Stimulated activated naive CD8-positive, alpha-beta T cell treated with anti-CD3 and anti-CD28 coated beads, Interleukin-15, Interleukin-2, amounts not matched to agents 100 ng/mL and 50 ng/mL, for 24 hours (primary cell): ENCODE data around the gene CNTFR.
"Not testable (repeated sequence)": the region's sequence is repeated elsewhere in the genome, so short reads cannot be mapped to it uniquely, and the experiment has no call there.

Source experiments
- H3K27ac Mint-ChIP-seq: one replicate; pipeline ENCODE4 v1.8.0; 2021; ENCODE audit warnings: mild to moderate bottlenecking, mixed read lengths
- H3K27me3 Mint-ChIP-seq: one replicate; pipeline ENCODE4 v1.8.0; 2021; ENCODE audit warnings: mixed read lengths
- H3K36me3 Mint-ChIP-seq: one replicate; pipeline ENCODE4 v1.8.0; 2021; ENCODE audit warnings: low read depth, mixed read lengths
- H3K4me1 Mint-ChIP-seq: one replicate; pipeline ENCODE4 v1.8.0; 2021; ENCODE audit warnings: low read depth, mixed read lengths
- H3K4me3 Mint-ChIP-seq: one replicate; pipeline ENCODE4 v1.8.0; 2021; ENCODE audit warnings: mild to moderate bottlenecking, mixed read lengths
- H3K9me3 Mint-ChIP-seq: one replicate; pipeline ENCODE4 v1.8.0; 2021; ENCODE audit warnings: mixed read lengths

The CNTFR gene

DNA sequence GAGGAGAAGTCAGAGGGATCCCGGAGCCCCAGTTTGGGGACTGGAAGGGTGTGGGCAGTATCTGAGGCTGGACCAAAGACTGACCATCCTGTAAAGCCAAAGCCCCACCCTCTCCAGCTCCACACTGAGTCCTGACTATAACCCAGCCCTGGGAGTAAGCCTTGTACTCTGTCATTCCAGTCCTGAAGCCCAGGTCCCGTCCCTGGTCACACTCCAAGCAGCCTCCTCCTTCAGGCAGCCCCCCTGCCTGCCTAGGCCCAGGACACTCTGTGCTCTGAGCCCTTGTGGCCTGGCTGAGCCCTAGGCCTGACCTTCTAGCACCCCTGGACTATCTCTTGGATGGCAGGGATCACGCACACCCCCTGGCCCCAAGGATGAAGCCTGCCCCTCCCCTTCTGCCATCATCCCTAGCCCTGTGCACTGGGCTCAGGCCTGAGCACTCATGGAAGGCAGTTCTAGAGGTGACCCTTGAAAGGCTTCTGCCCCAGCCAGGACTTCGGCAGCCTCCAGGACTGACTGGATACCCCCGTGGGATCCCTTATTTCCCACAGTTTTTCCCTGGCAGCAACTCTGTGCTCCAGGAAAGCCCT lies 38.7 kb downstream of the CNTFR start:
- no peaks in the 10 kb centered on the region for H3K4me1 Mint-ChIP-seq
- no peak overlapping the region for H3K27ac Mint-ChIP-seq
- no peaks in the 10 kb centered on the region for H3K36me3 Mint-ChIP-seq
- no peaks in the 10 kb centered on the region for H3K9me3 Mint-ChIP-seq
- no peak overlapping the region for H3K4me3 Mint-ChIP-seq
- peaks cover 12% of the 10 kb centered on the region for H3K27me3 Mint-ChIP-seq

DNA sequence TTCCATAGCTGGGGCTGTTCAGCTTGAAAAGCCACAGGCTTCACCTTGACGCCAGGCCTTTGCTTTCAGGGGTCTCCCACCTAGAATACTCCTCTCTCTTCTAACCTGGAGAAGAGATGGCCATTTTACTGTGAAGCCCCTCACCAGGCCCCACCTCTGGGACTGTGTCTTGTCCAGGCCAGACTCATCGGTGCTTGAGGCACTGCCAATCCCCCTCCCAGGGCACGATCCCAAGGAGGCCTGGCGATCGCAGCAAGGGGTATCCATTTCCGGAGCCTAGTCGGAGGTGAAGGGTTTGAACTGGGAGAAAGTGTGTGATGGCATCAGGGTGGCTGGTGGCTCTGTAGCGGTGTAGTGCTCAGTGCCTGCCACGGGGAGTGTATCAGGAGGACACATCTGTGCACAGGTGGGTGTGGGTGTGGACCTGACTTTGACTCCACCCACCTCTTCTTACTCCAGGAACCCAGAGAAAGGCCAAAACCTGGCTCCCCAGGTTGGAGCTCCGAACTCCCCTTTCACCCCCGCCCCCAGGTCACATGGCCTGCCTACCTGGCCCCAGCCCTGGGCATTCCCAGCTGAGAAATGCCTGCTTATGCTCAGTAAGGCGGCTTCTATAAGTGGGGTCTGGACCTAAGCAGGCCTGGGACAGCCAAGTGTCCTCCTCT lies 39.4 kb downstream of the CNTFR start:
- no peaks in the 10 kb centered on the region for H3K9me3 Mint-ChIP-seq
- no peak overlapping the region for H3K27ac Mint-ChIP-seq
- peaks cover 16% of the 10 kb centered on the region for H3K27me3 Mint-ChIP-seq
- H3K4me1 Mint-ChIP-seq: no peaks in the 10 kb centered on the region
- H3K4me3 Mint-ChIP-seq: no peak overlapping the region
- no peaks in the 10 kb centered on the region for H3K36me3 Mint-ChIP-seq

DNA sequence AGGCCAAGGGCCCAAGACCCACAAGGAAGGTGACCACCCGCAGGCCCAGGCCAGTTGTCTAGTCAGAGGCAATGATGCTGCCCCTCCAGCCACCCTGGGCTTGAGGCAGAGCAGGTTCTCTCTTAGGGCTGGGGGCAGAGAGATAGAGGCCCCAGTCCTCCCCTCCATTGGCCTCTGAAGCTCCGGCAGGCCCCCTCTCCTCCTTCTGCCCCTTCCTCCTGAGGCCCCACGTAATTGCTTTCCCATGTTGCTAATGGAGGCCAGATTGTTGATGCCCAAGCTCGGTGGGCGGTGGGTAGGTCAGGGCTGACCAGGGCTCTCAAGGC lies 40.2 kb downstream of the CNTFR start:
- Mint-ChIP-seq H3K27me3 (peaks cover 14% of the 10 kb centered on the region), H3K36me3 (no peaks in the 10 kb centered on the region), H3K4me1 (no peaks in the 10 kb centered on the region), H3K27ac (no peak overlapping the region), H3K4me3 (no peak overlapping the region), H3K9me3 (no peaks in the 10 kb centered on the region)

GRCh38 chr9:34547960-34548611 lies 41.4 kb downstream of the CNTFR start:
- Mint-ChIP-seq H3K27me3 (peaks cover 16% of the 10 kb centered on the region), H3K27ac (no peak overlapping the region), H3K36me3 (no peaks in the 10 kb centered on the region)

GRCh38 chr9:34546834-34547827 lies 42.4 kb downstream of the CNTFR start:
- Mint-ChIP-seq H3K27ac (no peak overlapping the region), H3K4me1 (no peaks in the 10 kb centered on the region), H3K27me3 (peaks cover 16% of the 10 kb centered on the region), H3K9me3 (no peaks in the 10 kb centered on the region), H3K36me3 (no peaks in the 10 kb centered on the region), H3K4me3 (no peak overlapping the region)

More at GRCh38 chr9:34547960-34548611, 41.4 kb downstream of the CNTFR start:
- Mint-ChIP-seq H3K4me3 (no peak overlapping the region), H3K4me1 (no peaks in the 10 kb centered on the region), H3K9me3 (no peaks in the 10 kb centered on the region)

DNA sequence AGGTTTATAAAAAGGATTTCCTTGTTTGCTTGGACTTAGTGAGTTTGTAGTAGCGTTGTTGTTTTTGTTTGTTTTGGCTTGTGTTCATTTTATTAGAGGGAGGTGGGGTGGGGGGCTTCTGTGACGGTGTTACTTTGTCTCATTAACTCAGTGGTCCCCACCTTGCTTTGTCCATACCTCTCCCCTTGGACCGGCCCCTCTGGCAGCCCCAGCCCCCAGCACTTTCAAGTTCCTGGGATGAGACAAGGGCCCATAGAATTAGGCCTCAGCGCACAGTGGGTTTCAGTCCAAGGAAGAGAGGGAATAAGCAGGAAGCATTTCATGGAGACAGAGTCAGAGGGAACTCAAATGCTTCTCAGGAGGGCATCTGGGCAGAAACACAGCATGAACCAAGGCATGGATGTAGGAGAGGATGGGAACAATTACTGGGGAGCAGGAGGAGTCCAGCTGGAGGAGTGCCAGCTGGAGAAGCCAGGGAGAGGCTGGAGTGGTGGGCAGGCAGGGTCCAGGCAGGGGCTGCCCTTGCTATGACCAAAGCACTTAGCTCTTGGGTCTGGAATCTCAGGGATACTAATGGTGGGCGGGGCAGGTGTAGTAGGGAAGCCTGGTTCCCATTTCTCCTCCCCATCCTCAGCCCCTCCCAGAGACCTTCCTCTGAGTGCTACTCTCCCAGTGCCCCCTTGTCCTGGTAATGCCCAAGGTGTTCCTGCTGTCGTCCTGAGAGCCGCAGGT lies 43.3 kb downstream of the CNTFR start:
- no peak overlapping the region for H3K4me3 Mint-ChIP-seq
- H3K27me3 Mint-ChIP-seq: peaks cover 16% of the 10 kb centered on the region
- no peaks in the 10 kb centered on the region for H3K4me1 Mint-ChIP-seq
- H3K36me3 Mint-ChIP-seq: no peaks in the 10 kb centered on the region
- no peak overlapping the region for H3K27ac Mint-ChIP-seq
- no peaks in the 10 kb centered on the region for H3K9me3 Mint-ChIP-seq

DNA sequence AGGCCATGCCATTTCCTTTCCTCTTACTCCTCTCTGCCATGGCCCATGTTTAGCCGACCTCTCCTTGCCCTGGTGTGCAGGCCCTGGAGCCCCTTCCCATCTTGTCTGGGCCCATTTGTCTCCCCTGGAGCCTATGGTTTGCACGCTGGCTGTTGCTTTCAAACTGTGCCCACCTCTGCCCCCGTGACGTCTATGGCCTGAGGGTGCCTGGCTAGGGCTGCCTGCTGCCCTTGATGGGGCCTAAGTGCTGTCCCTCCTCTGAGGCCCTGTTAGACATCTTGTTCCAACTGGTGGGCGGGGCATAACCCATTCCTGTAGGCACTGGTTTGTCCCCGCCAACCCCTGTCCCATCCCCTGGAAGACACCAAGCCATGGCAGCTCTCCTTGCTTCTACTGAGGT lies 44.0 kb downstream of the CNTFR start:
- H3K9me3 Mint-ChIP-seq: no peaks in the 10 kb centered on the region
- no peaks in the 10 kb centered on the region for H3K36me3 Mint-ChIP-seq
- peaks cover 16% of the 10 kb centered on the region for H3K27me3 Mint-ChIP-seq
- no peaks in the 10 kb centered on the region for H3K4me1 Mint-ChIP-seq
- no peak overlapping the region for H3K4me3 Mint-ChIP-seq
- no peak overlapping the region for H3K27ac Mint-ChIP-seq

GRCh38 chr9:34544035-34544434 lies 45.5 kb downstream of the CNTFR start:
- Mint-ChIP-seq H3K4me1 (no peaks in the 10 kb centered on the region), H3K27ac (no peak overlapping the region), H3K4me3 (no peak overlapping the region), H3K36me3 (no peaks in the 10 kb centered on the region), H3K27me3 (peaks cover 16% of the 10 kb centered on the region), H3K9me3 (no peaks in the 10 kb centered on the region)

GRCh38 chr9:34541540-34541939 lies 48.0 kb downstream of the CNTFR start:
- H3K36me3 Mint-ChIP-seq: no peaks in the 10 kb centered on the region
- H3K4me3 Mint-ChIP-seq: no peak overlapping the region
- no peaks in the 10 kb centered on the region for H3K9me3 Mint-ChIP-seq
- peaks cover 15% of the 10 kb centered on the region for H3K27me3 Mint-ChIP-seq
- H3K4me1 Mint-ChIP-seq: no peaks in the 10 kb centered on the region
- no peak overlapping the region for H3K27ac Mint-ChIP-seq

GRCh38 chr9:34540827-34541226 lies 48.7 kb downstream of the CNTFR start:
- Mint-ChIP-seq H3K27ac (no peak overlapping the region), H3K27me3 (peaks cover 20% of the 10 kb centered on the region), H3K4me3 (no peak overlapping the region), H3K4me1 (no peaks in the 10 kb centered on the region), H3K36me3 (no peaks in the 10 kb centered on the region), H3K9me3 (no peaks in the 10 kb centered on the region)

- H3K36me3 Mint-ChIP-seq: no peaks in the 10 kb centered on the region
- no peak overlapping the region for H3K4me3 Mint-ChIP-seq
- no peaks in the 10 kb centered on the region for H3K4me1 Mint-ChIP-seq
- peaks cover 29% of the 10 kb centered on the region for H3K27me3 Mint-ChIP-seq
- H3K27ac Mint-ChIP-seq: no peak overlapping the region
- no peaks in the 10 kb centered on the region for H3K9me3 Mint-ChIP-seq
Observed at GRCh38 chr9:34536685-34537084, 52.8 kb downstream of the CNTFR start.

GRCh38 chr9:34532041-34532440 lies 57.5 kb downstream of the CNTFR start:
- not testable (repeated sequence) for H3K36me3 Mint-ChIP-seq, H3K27ac Mint-ChIP-seq, H3K9me3 Mint-ChIP-seq, H3K4me1 Mint-ChIP-seq, H3K4me3 Mint-ChIP-seq
- peaks cover 46% of the 10 kb centered on the region for H3K27me3 Mint-ChIP-seq

DNA sequence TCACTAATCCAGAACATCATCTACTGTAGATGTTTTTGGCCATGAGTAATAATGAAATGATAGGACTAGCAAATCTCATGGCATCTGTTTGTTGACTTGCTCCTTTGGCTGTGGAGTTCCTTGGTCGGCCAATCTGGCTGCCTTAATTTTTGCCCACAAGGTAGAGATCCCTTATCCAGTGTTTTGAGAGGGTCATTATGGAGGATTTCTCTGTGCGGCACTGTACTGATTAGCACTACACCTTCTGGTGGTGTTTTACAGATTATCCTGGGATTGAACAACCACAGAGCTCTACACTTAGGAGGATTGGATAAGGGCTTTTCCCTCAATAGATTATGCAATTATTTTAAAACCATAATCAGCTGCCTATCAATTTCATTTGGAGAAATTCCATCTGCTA lies 63.5 kb downstream of the CNTFR start:
- Mint-ChIP-seq H3K4me3 (no peak overlapping the region), H3K27me3 (peaks cover 47% of the 10 kb centered on the region), H3K36me3 (no peaks in the 10 kb centered on the region), H3K9me3 (no peaks in the 10 kb centered on the region), H3K27ac (no peak overlapping the region), H3K4me1 (peaks cover 29% of the 10 kb centered on the region)

DNA sequence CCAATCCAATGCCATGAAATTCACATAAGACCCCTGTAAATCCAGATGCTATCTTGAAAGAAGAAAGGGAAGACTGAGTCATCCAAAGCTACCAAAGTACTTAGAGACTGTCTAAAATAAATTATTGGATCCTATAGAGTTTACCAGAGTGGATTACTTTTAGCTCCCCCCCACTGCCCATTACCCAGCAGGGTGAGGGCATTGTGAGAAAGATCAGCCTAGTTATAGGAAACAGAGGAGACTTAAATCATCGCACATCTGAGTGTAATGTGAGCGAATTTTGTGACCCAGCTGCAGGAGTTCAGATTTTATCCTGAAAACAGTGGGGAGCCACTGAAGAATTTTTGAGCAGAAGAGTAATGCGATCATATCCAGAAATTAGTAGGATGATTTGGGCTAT lies 65.2 kb downstream of the CNTFR start:
- H3K4me1 Mint-ChIP-seq: peaks cover 29% of the 10 kb centered on the region
- H3K36me3 Mint-ChIP-seq: no peaks in the 10 kb centered on the region
- H3K4me3 Mint-ChIP-seq: peak overlapping the region; percentile 27
- H3K27ac Mint-ChIP-seq: no peak overlapping the region
- peaks cover 34% of the 10 kb centered on the region for H3K27me3 Mint-ChIP-seq
- H3K9me3 Mint-ChIP-seq: no peaks in the 10 kb centered on the region
